Heart right ventricle (tissue), 16 donors: ENCODE results near the gene GHITM. TPM values are rescaled to one million over a fixed set of nuclear protein-coding genes. Genes with fewer than 3 reads are reported as not detected.
"Not testable (repeated sequence)": the region's sequence is repeated elsewhere in the genome, so short reads cannot be mapped to it uniquely, and the experiment has no call there.

Source experiments
- ATAC-seq, 8 donors: fragments of 200-7000 bp; cut with Tn5 transposase; one replicate each; pipeline ENCODE4 v1.9.1; 2020; ENCODE audit warnings: mild to moderate bottlenecking in 8 of 8, moderate library complexity in 8 of 8, moderate number of reproducible peaks in 1 of 8
- DNase-seq, 2 donors: peaks; one replicate each; pipeline ENCODE4 v3.0.0-alpha.2; 2020
- H3K27ac ChIP-seq, 10 donors: fragments of 200-600 bp; sonication (generic) in 2 of 10; one replicate each; pipeline versions ENCODE4 v1.5.0 to v1.8.0; 2020 to 2022; ENCODE audit warnings: mild to moderate bottlenecking in 3 of 10
- H3K27me3 ChIP-seq, 7 donors: fragments of 200-600 bp; one replicate each; pipeline ENCODE4 v1.8.0; 2021 to 2022; ENCODE audit warnings: mild to moderate bottlenecking in 2 of 7
- H3K36me3 ChIP-seq, 9 donors: fragments of 200-600 bp; sonication (generic) in 1 of 9; one replicate each; pipeline versions ENCODE4 v1.5.0 to v1.8.0; 2020 to 2022; ENCODE audit warnings: mild to moderate bottlenecking in 2 of 9
- H3K4me1 ChIP-seq, 9 donors: fragments of 200-600 bp; sonication (generic) in 1 of 9; one replicate each; pipeline versions ENCODE4 v1.5.0 to v1.8.0; 2020 to 2022; ENCODE audit warnings: mild to moderate bottlenecking in 4 of 9
- H3K4me3 ChIP-seq, 10 donors: fragments of 200-600 bp; sonication (generic) in 2 of 10; one replicate each; pipeline versions ENCODE4 v1.5.0 to v1.8.0; 2020 to 2022; ENCODE audit warnings: mild to moderate bottlenecking in 7 of 10, moderate library complexity in 2 of 10
- H3K9me3 ChIP-seq, 11 donors: fragments of 200-600 bp in 10 of 11; sonication (generic) in 2 of 11; one replicate each; pipeline versions ENCODE4 v1.5.0 to v1.8.0; 2013 to 2022; ENCODE audit warnings: mild to moderate bottlenecking in 2 of 11, control low read depth in 1 of 11, moderate library complexity in 1 of 11
- CTCF ChIP-seq, 9 donors: fragments of 200-600 bp; sonication (generic) in 2 of 9; IDR thresholded peaks; one replicate each; pipeline versions ENCODE4 v1.5.0 to v1.8.0; 2021 to 2022; ENCODE audit warnings: antibody characterized with exemption in 9 of 9, mild to moderate bottlenecking in 5 of 9, moderate library complexity in 1 of 9
- WGBS, 2 donors: extraction: QIAGEN DNeasy Blood & Tissue Kit; methylation state at CpG; one replicate each; pipeline ENCODE4 v1.1.7; 2013; ENCODE audit warnings: inconsistent platforms in 1 of 2; 5-methylcytosine and 5-hydroxymethylcytosine counted together
- intact Hi-C, 10 donors: fragments of 100-400 bp; cut with DNase I; formaldehyde crosslinking; loops; one replicate each; pipeline versions ENCODE4 v1.11.1 to v1.14.2; 2022
- polyA plus RNA-seq, 2 donors: library from polyadenylated mRNA; stranded (reverse); fragments of 200-250 nt; gene quantifications; one replicate each; pipeline ENCODE4 v1.2.3, GENCODE V29; 2013
- total RNA-seq, 10 donors: library from RNA; stranded (reverse); fragmentation: NEBNext Ultra II Directional in 3 of 10; extraction: Animal tissue kit (Norgen Biotek cat#: 25700) in 3 of 10; gene quantifications; one replicate each; pipeline versions ENCODE4 v1.2.1 to v1.2.4, GENCODE V29; 2021 to 2023
- donor health status: Arrhythmogenic right ventricular cardiomyopathy.
- donor health status: ischemic (EF 13 %, LVEDD 7.1; RV severe dilation, severe dysfunction).
- donor health status: healthy with polysubstance abuse.
- donor health status: DM: no; HTN: yes; CAD: no.
- donor health status: DM: no; HTN: no; CAD: no.
- donor health status: ischemic (EF 25% LVEDD 6.9; RV normal size, moderate dysfunction).
- donor health status: ischemic (EF 25% LVEDD 5.7; RV mildly dilated, moderate dysfunction).
- donor health status: healthy.
- donor health status: DM: yes; HTN: yes; CAD: no.
- donor health status: Ischemic cardiomyopathy.
- donor health status: ischemic (EF 35%, LVEDD 5.7; RV mildly dilated, moderate dysfunction).
- donor health status: nonischemic (EF 11% LVEDD 7.7; RV severe dilation, severe dysfunction).
- donor health status: DM: yes; HTN: yes; CAD: no.
- donor health status: PGD.
- donor health status: ischemic (EF 29% LVEDD 5.4; RV normal size, mild dysfunction).
- donor health status: nonischemic (EF 23%, LVEDD 6.1; RV moderate dilation, normal function).

The GHITM gene
- total and polyA plus RNA-seq, 12 donors, result 123 to 552 (median 427) TPM

- no peaks in the 10 kb centered on the region for H3K9me3 ChIP-seq
- no peak overlapping the region for H3K4me3 ChIP-seq
- H3K36me3 ChIP-seq, result no peaks in the 10 kb centered on the region
- ATAC-seq (no peak), DNase-seq (no peak)
- H3K4me1 ChIP-seq, result peaks cover 5 to 25% (median 19%) of the 10 kb centered on the region in 9 donors
- TF ChIP-seq CTCF (IDR thresholded peaks at IDR 0.05), result no peak
- intact Hi-C loops, result loop anchor here in 2 of 10 donors (5.0 kb wide), 1 partner anchor 216 kb away; no protein-coding TSS in a partner anchor
- H3K27ac ChIP-seq, result no peak overlapping the region
- WGBS, 2 donors, result 46 to 56% methylated on average over 2 of the region's 2 CpGs
- no peaks in the 10 kb centered on the region for H3K27me3 ChIP-seq
These were observed 40.6 kb upstream of the GHITM start for GRCh38 chr10:84098667-84099066.

DNA sequence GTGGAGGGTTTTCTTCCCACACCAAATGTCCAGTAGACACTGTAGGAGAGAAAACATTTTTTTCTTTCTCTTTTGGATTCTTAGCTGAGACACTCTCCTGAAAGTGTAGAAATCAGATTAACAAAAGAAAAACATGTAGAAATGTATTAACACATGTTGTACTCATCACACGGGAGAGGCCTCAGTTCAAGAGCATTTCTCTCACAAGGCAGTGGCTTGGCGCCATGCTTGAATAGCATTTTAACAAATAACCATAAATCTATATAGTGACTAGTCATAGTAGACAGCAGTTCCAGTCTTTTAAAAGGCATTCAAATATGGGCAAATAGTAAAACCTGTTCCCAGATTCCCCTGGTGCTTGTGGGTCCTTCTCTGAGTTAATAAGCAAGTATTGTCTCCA, 38.3 kb upstream of the GHITM start:
- no peak overlapping the region for H3K4me3 ChIP-seq
- intact Hi-C loops, result no loop called here
- ATAC-seq, result no peak
- H3K9me3 ChIP-seq, result no peaks in the 10 kb centered on the region
- WGBS, 2 donors, result 80 to 89% methylated on average over 2 of the region's 2 CpGs
- H3K27ac ChIP-seq, result no peak overlapping the region
- H3K4me1 ChIP-seq, result peaks cover 0 to 14% (median 8%) of the 10 kb centered on the region in 9 donors
- no peak for TF ChIP-seq CTCF (IDR thresholded peaks at IDR 0.05)
- no peaks in the 10 kb centered on the region for H3K36me3 ChIP-seq
- no peaks in the 10 kb centered on the region for H3K27me3 ChIP-seq
- no peak for DNase-seq

GRCh38 chr10:84108797-84109196, 30.5 kb upstream of the GHITM start:
- no peaks in the 10 kb centered on the region for H3K36me3 ChIP-seq
- 89 to 90% methylated on average over 18 of the region's 18 CpGs for WGBS, 2 donors
- H3K27me3 ChIP-seq, result peaks cover 0 to 4% (median 0%) of the 10 kb centered on the region in 7 donors
- H3K9me3 ChIP-seq, result no peaks in the 10 kb centered on the region
- no peak overlapping the region for H3K27ac ChIP-seq
- no peak for ATAC-seq
- no peak for TF ChIP-seq CTCF (IDR thresholded peaks at IDR 0.05)
- H3K4me3 ChIP-seq, result no peak overlapping the region
- intact Hi-C loops, result no loop called here
- DNase-seq, result no peak
- no peaks in the 10 kb centered on the region for H3K4me1 ChIP-seq

DNA sequence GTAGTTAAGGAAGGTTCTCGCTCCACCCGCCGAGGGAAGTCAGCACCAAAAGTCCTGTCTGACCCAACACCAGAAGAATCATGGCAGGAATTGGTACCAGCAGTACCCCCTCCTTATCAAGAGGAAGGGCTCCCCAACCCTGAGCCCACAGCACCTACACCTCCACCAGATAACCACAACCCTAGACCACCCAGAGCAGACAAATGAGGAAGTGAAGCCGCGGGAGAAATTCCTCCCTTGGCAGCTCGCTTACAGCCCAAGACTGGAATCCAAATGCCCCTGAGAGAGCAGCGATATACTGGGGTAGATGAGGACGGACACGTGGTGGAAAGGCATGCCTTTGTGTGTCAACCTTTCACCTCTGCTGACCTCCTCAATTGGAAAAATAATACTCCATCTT, 29.5 kb upstream of the GHITM start:
- H3K36me3 ChIP-seq, intact Hi-C loops, H3K4me1 ChIP-seq, DNase-seq, H3K9me3 ChIP-seq, H3K27me3 ChIP-seq, H3K4me3 ChIP-seq, H3K27ac ChIP-seq, ATAC-seq: not testable (repeated sequence)
- WGBS, 2 donors, result 79 to 82% methylated on average over 9 of the region's 9 CpGs

DNA sequence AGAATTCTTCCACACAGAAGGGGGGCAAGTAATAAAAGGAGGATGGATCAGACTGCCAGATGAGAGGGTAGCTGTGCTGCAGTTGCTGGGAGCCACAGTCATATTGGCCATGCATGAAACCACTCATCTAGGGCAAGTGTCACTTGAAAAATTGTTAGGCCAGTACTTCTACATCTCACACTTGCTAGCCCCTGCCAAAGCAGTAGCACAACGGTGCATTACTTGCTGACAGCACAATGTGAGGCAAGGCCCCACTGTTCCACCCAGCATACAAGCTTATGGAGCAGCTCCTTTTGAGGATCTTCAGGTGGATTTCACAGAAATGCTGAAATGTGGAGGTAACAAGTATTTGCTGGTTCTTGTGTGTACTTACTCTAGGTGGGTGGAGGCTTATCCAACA, 25.8 kb upstream of the GHITM start:
- ATAC-seq, H3K4me1 ChIP-seq, DNase-seq, H3K4me3 ChIP-seq, H3K9me3 ChIP-seq, H3K36me3 ChIP-seq, intact Hi-C loops, H3K27ac ChIP-seq: not testable (repeated sequence)
- WGBS, 2 donors, result 36 to 88% methylated on average over 1 of the region's 1 CpG
- peaks cover 0 to 10% (median 0%) of the 10 kb centered on the region in 7 donors for H3K27me3 ChIP-seq
